Chondrocyte (in vitro differentiated cells): Measurements from ENCODE around the gene SCMH1. TPM values are rescaled to one million over a fixed set of nuclear protein-coding genes. Genes with fewer than 3 reads are reported as not detected.
"Not testable (repeated sequence)": the region's sequence is repeated elsewhere in the genome, so short reads cannot be mapped to it uniquely, and the experiment has no call there.

Source experiments
- DNase-seq: peaks from one replicate; pipeline ENCODE4 v3.0.0; 2021; ENCODE audit warnings: mixed read lengths, low spot score
- H3K27ac Mint-ChIP-seq: one replicate; pipeline ENCODE4 v1.8.0; 2021; ENCODE audit warnings: mild to moderate bottlenecking, moderate library complexity, mixed read lengths; ENCODE audit not compliant: unreplicated experiment
- H3K27me3 Mint-ChIP-seq: 2 replicates; pipeline ENCODE4 v1.8.0; 2021; ENCODE audit warnings: low read depth, mixed read lengths
- H3K36me3 Mint-ChIP-seq: 2 replicates; pipeline ENCODE4 v1.8.0; 2021; ENCODE audit warnings: low read depth, mixed read lengths
- H3K4me1 Mint-ChIP-seq: 2 replicates; pipeline ENCODE4 v1.8.0; 2021; ENCODE audit warnings: low read depth, mild to moderate bottlenecking, mixed read lengths
- H3K4me3 Mint-ChIP-seq: one replicate; pipeline ENCODE4 v1.8.0; 2021; ENCODE audit warnings: mild to moderate bottlenecking, moderate library complexity, mixed read lengths; ENCODE audit not compliant: unreplicated experiment
- H3K9me3 Mint-ChIP-seq: 2 replicates; pipeline ENCODE4 v1.8.0; 2021; ENCODE audit warnings: low read depth, mixed read lengths
- CTCF ChIP-seq: fragments of 200-600 bp; sonication (generic); IDR thresholded peaks from 2 replicates; pipeline ENCODE4 v1.5.0; 2021; ENCODE audit warnings: antibody characterized with exemption, mild to moderate bottlenecking, moderate library complexity
- total RNA-seq: library from RNA; stranded (reverse); gene quantifications from 3 replicates; pipeline ENCODE4 v1.2.1, GENCODE V29; 2021

Gene SCMH1
- total RNA-seq, 1 donor from 2014 or later = 29.5 TPM

DNA sequence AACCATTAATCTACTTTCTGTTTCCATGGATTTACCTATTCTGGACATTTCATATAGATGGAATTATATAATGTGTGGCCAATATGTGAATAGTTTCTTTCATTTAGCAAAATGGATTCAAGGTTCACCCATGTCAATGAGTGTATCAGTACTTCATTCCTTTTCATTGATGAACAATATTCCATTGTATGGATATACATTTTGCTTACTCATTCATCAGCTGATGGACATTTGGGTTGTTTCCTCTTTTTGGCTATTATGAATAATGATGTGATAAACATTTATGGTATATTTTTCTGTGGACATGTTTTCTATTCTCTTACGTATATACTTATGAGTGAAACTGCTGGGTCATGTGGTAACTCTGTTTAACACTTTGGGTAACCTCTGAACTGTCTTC is 97.8 kb downstream of the SCMH1 start:
- no peaks in the 10 kb centered on the region for H3K27me3 Mint-ChIP-seq
- no peak overlapping the region for H3K27ac Mint-ChIP-seq
- peaks cover 30% of the 10 kb centered on the region for H3K9me3 Mint-ChIP-seq
- no peak for DNase-seq
- H3K36me3 Mint-ChIP-seq = peaks cover 34% of the 10 kb centered on the region
- no peak overlapping the region for H3K4me3 Mint-ChIP-seq
- no peaks in the 10 kb centered on the region for H3K4me1 Mint-ChIP-seq
- TF ChIP-seq CTCF = no peak

GRCh38 chr1:41138549-41138948 is 103.6 kb downstream of the SCMH1 start:
- H3K9me3 Mint-ChIP-seq = peaks cover 29% of the 10 kb centered on the region
- no peak for TF ChIP-seq CTCF
- H3K27ac Mint-ChIP-seq = no peak overlapping the region
- no peaks in the 10 kb centered on the region for H3K27me3 Mint-ChIP-seq
- H3K4me1 Mint-ChIP-seq = no peaks in the 10 kb centered on the region
- no peak for DNase-seq
- H3K4me3 Mint-ChIP-seq = no peak overlapping the region
- H3K36me3 Mint-ChIP-seq = peaks cover 41% of the 10 kb centered on the region

GRCh38 chr1:41135196-41135947 is 106.7 kb downstream of the SCMH1 start:
- Mint-ChIP-seq H3K27ac (no peak overlapping the region), H3K4me3 (no peak overlapping the region), H3K4me1 (no peaks in the 10 kb centered on the region), H3K27me3 (no peaks in the 10 kb centered on the region), H3K36me3 (peaks cover 37% of the 10 kb centered on the region), H3K9me3 (peaks cover 20% of the 10 kb centered on the region)
- no peak for DNase-seq
- no peak for TF ChIP-seq CTCF

- not testable (repeated sequence) for DNase-seq, H3K4me1 Mint-ChIP-seq, H3K27ac Mint-ChIP-seq, H3K27me3 Mint-ChIP-seq, H3K4me3 Mint-ChIP-seq
- H3K9me3 Mint-ChIP-seq = peaks cover 14% of the 10 kb centered on the region
- H3K36me3 Mint-ChIP-seq = peaks cover 31% of the 10 kb centered on the region
Observed at GRCh38 chr1:41134325-41134724, 107.8 kb downstream of the SCMH1 start.

DNA sequence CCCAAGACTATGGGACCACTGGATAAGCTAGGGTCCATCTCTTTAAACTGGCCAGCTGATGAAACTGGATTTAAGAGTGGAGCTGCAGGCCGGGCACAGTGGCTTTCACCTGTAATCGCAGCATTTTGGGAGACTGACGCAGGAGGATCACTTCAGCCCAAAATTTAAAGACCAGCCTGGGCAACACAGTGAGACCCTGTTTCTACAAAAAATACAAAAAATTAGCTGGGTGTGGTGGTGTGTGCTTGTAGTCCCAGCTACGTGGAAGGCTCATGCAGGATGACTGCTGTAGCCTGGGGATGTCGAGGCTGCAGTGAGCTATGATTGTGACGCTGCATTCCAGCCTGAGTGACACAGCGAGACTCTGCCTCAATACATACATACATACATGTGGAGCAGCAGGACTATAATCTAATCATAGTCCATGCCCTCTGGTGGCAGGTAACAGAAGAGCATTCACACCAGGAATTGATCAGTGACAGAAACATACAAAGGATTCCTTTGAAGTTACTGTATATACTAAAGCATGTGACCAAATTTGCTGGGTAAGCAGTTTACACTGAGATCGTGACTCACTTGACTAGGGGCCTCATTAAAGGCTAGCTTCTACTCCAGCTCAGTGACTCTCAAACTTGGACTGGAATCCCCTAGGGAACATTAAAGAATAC is 119.1 kb downstream of the SCMH1 start:
- no peak overlapping the region for H3K27ac Mint-ChIP-seq
- TF ChIP-seq CTCF = peak; percentile 78
- H3K4me3 Mint-ChIP-seq = no peak overlapping the region
- no peaks in the 10 kb centered on the region for H3K27me3 Mint-ChIP-seq
- H3K4me1 Mint-ChIP-seq = peaks cover 8% of the 10 kb centered on the region
- no peaks in the 10 kb centered on the region for H3K9me3 Mint-ChIP-seq
- peaks cover 1% of the 10 kb centered on the region for H3K36me3 Mint-ChIP-seq
- DNase-seq = no peak
